Parathyroid adenoma (tissue), 2 donors: ENCODE measurements around the gene CDKN2A.

Source experiments
- H2AFZ ChIP-seq: fragments of 300-600 bp; sonication (generic); one replicate; pipeline ENCODE4 v1.7.0; 2017; ENCODE audit warnings: antibody characterized with exemption, mild to moderate bottlenecking
- H3K27ac ChIP-seq: fragments of 300-600 bp; sonication (generic); one replicate; pipeline ENCODE4 v1.7.0; 2017
- H3K27me3 ChIP-seq: fragments of 300-600 bp; sonication (generic); one replicate; pipeline ENCODE4 v1.7.0; 2017; ENCODE audit warnings: low read length; ENCODE audit not compliant: control insufficient read depth, insufficient read depth
- H3K36me3 ChIP-seq: fragments of 300-600 bp; sonication (generic); one replicate; pipeline ENCODE4 v1.7.0; 2017; ENCODE audit warnings: low read length; ENCODE audit not compliant: control insufficient read depth, insufficient read depth
- H3K4me1 ChIP-seq: fragments of 300-600 bp; sonication (generic); one replicate; pipeline ENCODE4 v1.7.0; 2017; ENCODE audit warnings: control low read depth
- H3K4me2 ChIP-seq: fragments of 300-600 bp; sonication (generic); one replicate; pipeline ENCODE4 v1.7.0; 2017; ENCODE audit warnings: low read length
- H3K4me3 ChIP-seq: fragments of 300-600 bp; sonication (generic); one replicate; pipeline ENCODE4 v1.7.0; 2017; ENCODE audit warnings: low read depth, low read length
- H3K79me2 ChIP-seq: fragments of 300-600 bp; sonication (generic); one replicate; pipeline ENCODE4 v1.7.0; 2017; ENCODE audit warnings: control low read depth
- H3K9ac ChIP-seq: fragments of 300-600 bp; sonication (generic); one replicate; pipeline ENCODE4 v1.7.0; 2017; ENCODE audit warnings: mild to moderate bottlenecking
- H3K9me3 ChIP-seq: fragments of 300-600 bp; sonication (generic); one replicate; pipeline ENCODE4 v1.7.0; 2017; ENCODE audit warnings: low read length; ENCODE audit not compliant: control insufficient read depth
- CTCF ChIP-seq: fragments of 300-600 bp; sonication (generic); IDR thresholded peaks from one replicate; pipeline ENCODE4 v1.7.0; 2017; ENCODE audit warnings: antibody characterized with exemption, mild to moderate bottlenecking
- donor health status: primary hyperparathyroidism.

The CDKN2A gene

GRCh38 chr9:22039258-22039657 lies 45.1 kb upstream of the CDKN2A start:
- no peak for TF ChIP-seq CTCF
- no peaks in the 10 kb centered on the region for H3K9me3 ChIP-seq
- no peak overlapping the region for H3K9ac ChIP-seq
- H3K36me3 ChIP-seq = no peaks in the 10 kb centered on the region
- H2AFZ ChIP-seq = no peak overlapping the region
- no peaks in the 10 kb centered on the region for H3K27me3 ChIP-seq
- H3K4me2 ChIP-seq = no peak overlapping the region
- H3K27ac ChIP-seq = no peak overlapping the region
- no peak overlapping the region for H3K4me3 ChIP-seq
- H3K4me1 ChIP-seq = no peaks in the 10 kb centered on the region
- H3K79me2 ChIP-seq = no peaks in the 10 kb centered on the region

GRCh38 chr9:22037954-22038690 lies 43.9 kb upstream of the CDKN2A start:
- no peaks in the 10 kb centered on the region for H3K4me1 ChIP-seq
- no peak overlapping the region for H3K27ac ChIP-seq
- H3K9me3 ChIP-seq = no peaks in the 10 kb centered on the region
- H3K4me2 ChIP-seq = no peak overlapping the region
- H2AFZ ChIP-seq = no peak overlapping the region
- H3K4me3 ChIP-seq = no peak overlapping the region
- no peaks in the 10 kb centered on the region for H3K27me3 ChIP-seq
- H3K79me2 ChIP-seq = no peaks in the 10 kb centered on the region
- no peak overlapping the region for H3K9ac ChIP-seq
- no peaks in the 10 kb centered on the region for H3K36me3 ChIP-seq
- TF ChIP-seq CTCF = peak; percentile 26

- no peak overlapping the region for H3K4me2 ChIP-seq
- no peak overlapping the region for H2AFZ ChIP-seq
- no peaks in the 10 kb centered on the region for H3K79me2 ChIP-seq
- no peaks in the 10 kb centered on the region for H3K9me3 ChIP-seq
- H3K36me3 ChIP-seq = no peaks in the 10 kb centered on the region
- no peak overlapping the region for H3K4me3 ChIP-seq
- no peak for TF ChIP-seq CTCF
- no peaks in the 10 kb centered on the region for H3K4me1 ChIP-seq
- no peak overlapping the region for H3K27ac ChIP-seq
- H3K9ac ChIP-seq = no peak overlapping the region
- no peaks in the 10 kb centered on the region for H3K27me3 ChIP-seq
Observed at GRCh38 chr9:22036866-22037626, 42.9 kb upstream of the CDKN2A start.

- Histone ChIP-seq H3K36me3 (no peaks in the 10 kb centered on the region), H3K9me3 (no peaks in the 10 kb centered on the region), H3K9ac (no peak overlapping the region), H3K4me2 (no peak overlapping the region), H3K79me2 (no peaks in the 10 kb centered on the region), H3K27ac (no peak overlapping the region), H2AFZ (no peak overlapping the region), H3K27me3 (no peaks in the 10 kb centered on the region), H3K4me1 (no peaks in the 10 kb centered on the region), H3K4me3 (no peak overlapping the region)
- TF ChIP-seq CTCF = no peak
Observed at GRCh38 chr9:22035591-22036011, 41.4 kb upstream of the CDKN2A start.
